Measurements from ENCODE around the gene MED26.

The MED26 gene

GRCh38 chr19:16585808-16586476, 42.1 kb downstream of the MED26 start:
- H3K36me3 ChIP-seq, result peaks cover 11% of the 10 kb centered on the region
- no peak overlapping the region for H3K4me3 ChIP-seq (ENCODE audit: low read depth in 1 of 2, low read length in 1 of 2)
- no peaks in the 10 kb centered on the region for H3K27me3 ChIP-seq
- TF ChIP-seq, protein P1, sequence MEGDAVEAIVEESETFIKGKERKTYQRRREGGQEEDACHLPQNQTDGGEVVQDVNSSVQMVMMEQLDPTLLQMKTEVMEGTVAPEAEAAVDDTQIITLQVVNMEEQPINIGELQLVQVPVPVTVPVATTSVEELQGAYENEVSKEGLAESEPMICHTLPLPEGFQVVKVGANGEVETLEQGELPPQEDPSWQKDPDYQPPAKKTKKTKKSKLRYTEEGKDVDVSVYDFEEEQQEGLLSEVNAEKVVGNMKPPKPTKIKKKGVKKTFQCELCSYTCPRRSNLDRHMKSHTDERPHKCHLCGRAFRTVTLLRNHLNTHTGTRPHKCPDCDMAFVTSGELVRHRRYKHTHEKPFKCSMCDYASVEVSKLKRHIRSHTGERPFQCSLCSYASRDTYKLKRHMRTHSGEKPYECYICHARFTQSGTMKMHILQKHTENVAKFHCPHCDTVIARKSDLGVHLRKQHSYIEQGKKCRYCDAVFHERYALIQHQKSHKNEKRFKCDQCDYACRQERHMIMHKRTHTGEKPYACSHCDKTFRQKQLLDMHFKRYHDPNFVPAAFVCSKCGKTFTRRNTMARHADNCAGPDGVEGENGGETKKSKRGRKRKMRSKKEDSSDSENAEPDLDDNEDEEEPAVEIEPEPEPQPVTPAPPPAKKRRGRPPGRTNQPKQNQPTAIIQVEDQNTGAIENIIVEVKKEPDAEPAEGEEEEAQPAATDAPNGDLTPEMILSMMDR (IDR thresholded peaks at IDR 0.05), result no peak
- peaks cover 67 to 76% of the 10 kb centered on the region in 2 experiments for H3K4me1 ChIP-seq (ENCODE audit: control insufficient read depth in 1 of 2, insufficient read depth in 1 of 2, low read depth in 1 of 2, low read length in 1 of 2)
- H3K9me3 ChIP-seq, result no peaks in the 10 kb centered on the region
- H3K27ac ChIP-seq, result peak overlapping the region; percentile 85

DNA sequence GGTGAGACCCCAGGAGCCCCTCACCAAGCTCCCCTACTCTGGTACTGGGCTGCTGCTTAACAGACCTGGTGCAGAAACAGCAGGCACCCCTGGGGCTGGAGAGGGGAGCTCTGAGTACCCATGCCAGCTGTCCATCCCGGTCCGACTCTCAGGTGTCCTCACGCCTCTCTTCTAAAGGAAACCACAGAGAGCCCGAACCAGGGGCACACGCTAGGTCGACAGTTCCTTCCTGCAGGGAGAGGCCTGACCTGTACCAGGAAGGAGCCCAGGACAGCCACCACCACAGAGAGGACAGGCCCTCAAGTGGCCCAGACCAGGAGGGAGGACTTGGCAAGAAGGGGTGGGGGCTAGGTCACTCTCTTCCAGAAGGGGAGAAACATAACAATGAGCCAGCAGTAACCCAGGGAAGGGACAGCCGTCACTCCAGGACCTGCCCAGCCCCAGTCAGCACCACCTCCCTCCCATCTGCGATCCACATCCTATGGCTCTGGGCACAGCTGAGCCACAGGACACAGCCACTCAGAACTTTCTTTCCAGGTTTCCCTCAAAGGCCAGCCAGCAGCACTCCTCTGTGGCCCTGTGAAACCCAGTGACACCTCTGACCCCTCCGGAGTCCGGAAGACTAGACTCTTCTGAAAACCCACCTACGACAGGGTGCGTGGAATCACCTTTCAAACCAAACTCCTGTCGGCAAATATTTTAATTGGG, 42.8 kb downstream of the MED26 start:
- TF ChIP-seq, protein P1 (IDR thresholded peaks at IDR 0.05), result no peak
- H3K4me1 ChIP-seq (ENCODE audit: control insufficient read depth in 1 of 2, insufficient read depth in 1 of 2, low read depth in 1 of 2, low read length in 1 of 2), result peaks cover 66 to 72% of the 10 kb centered on the region in 2 experiments
- H3K4me3 ChIP-seq (ENCODE audit: low read depth in 1 of 2, low read length in 1 of 2), result peak overlapping the region in 1 of 2 experiments; percentile 24
- H3K27ac ChIP-seq, result peak overlapping the region; percentile 85
- H3K36me3 ChIP-seq, result peaks cover 11% of the 10 kb centered on the region
- H3K27me3 ChIP-seq, result no peaks in the 10 kb centered on the region
- no peaks in the 10 kb centered on the region for H3K9me3 ChIP-seq

DNA sequence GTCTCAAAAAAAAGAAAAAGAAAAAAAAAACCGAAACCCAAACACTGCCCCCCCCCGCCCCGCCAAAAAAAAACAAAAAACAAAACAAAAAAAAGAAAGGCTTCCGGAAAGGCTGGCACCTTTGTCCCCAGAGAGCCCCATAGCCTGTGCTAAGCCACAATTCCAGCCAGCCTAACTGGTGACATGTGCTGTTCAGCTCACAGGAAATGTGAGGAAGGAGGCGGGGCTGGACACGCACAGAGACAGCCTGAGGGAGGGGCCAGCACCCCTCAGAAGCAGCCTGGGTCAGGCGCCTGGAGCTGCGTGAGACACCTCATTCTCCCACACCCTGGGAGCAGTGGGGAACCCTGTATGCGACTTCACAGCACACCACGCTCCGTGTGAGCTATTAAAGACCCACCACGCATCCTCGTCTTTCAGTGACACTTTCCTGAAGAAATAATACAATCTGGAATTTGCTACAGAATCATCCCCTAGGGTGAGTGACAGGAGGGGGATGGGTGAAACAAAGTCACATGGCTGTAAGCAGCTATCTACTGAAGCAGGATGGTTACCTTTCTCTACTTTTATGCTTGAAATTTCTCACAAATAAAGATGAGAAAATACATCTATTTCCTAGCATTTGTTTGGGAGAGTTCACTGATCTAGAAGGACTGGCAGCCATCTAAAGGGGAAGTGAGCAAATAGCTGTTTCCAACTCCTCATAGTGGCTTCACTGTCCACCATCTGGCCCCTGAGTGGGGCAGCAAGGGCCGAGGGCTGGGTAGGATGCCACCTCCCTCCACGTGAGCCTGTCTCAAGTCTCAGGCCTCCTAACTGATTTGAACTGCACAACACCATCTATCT, 43.5 kb downstream of the MED26 start:
- no peaks in the 10 kb centered on the region for H3K9me3 ChIP-seq
- TF ChIP-seq, protein P1 (IDR thresholded peaks at IDR 0.05), result no peak
- H3K4me1 ChIP-seq (ENCODE audit: control insufficient read depth in 1 of 2, insufficient read depth in 1 of 2, low read depth in 1 of 2, low read length in 1 of 2), result peaks cover 62 to 65% of the 10 kb centered on the region in 2 experiments
- no peaks in the 10 kb centered on the region for H3K27me3 ChIP-seq
- H3K4me3 ChIP-seq (ENCODE audit: low read depth in 1 of 2, low read length in 1 of 2), result peak overlapping the region in 1 of 2 experiments; percentile 24
- peak overlapping the region; percentile 85 for H3K27ac ChIP-seq
- peaks cover 11% of the 10 kb centered on the region for H3K36me3 ChIP-seq

- no peak overlapping the region for H3K4me3 ChIP-seq (ENCODE audit: low read depth in 1 of 2, low read length in 1 of 2)
- H3K27ac ChIP-seq, result no peak overlapping the region
- peaks cover 23% of the 10 kb centered on the region for H3K36me3 ChIP-seq
- H3K4me1 ChIP-seq (ENCODE audit: control insufficient read depth in 1 of 2, insufficient read depth in 1 of 2, low read depth in 1 of 2, low read length in 1 of 2), result peaks cover 46 to 48% of the 10 kb centered on the region in 2 experiments
- TF ChIP-seq, protein P1 (IDR thresholded peaks at IDR 0.05), result no peak
- H3K27me3 ChIP-seq, result no peaks in the 10 kb centered on the region
- no peaks in the 10 kb centered on the region for H3K9me3 ChIP-seq
Observed at GRCh38 chr19:16582486-16583261, 45.3 kb downstream of the MED26 start.

DNA sequence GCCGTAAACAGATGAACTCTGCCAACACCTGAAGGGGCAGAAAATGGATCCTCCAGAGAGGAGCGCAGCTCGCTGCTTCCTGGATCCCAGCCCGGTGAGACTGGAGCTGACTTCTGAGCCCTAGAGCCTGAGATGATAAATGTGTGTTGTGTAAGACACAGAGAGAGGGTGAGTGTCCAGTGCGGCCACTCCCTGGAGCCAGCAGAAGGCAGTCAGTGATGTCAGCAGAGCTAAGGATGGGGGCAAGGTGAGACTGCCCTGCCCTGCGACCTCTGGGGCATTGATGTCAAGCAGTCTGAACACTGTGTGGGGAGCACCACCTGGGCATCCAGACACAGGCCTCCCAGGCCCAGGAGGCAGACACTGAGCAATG, 46.0 kb downstream of the MED26 start:
- H3K4me1 ChIP-seq (ENCODE audit: control insufficient read depth in 1 of 2, insufficient read depth in 1 of 2, low read depth in 1 of 2, low read length in 1 of 2), result peaks cover 39 to 40% of the 10 kb centered on the region in 2 experiments
- no peaks in the 10 kb centered on the region for H3K9me3 ChIP-seq
- H3K27ac ChIP-seq, result no peak overlapping the region

More for the DNA sequence above, 46.0 kb downstream of the MED26 start:
- Histone ChIP-seq H3K27me3 (no peaks in the 10 kb centered on the region), H3K36me3 (peaks cover 30% of the 10 kb centered on the region), H3K4me3 (ENCODE audit: low read depth in 1 of 2, low read length in 1 of 2) (no peak overlapping the region)
- TF ChIP-seq, protein P1 (IDR thresholded peaks at IDR 0.05), result no peak

All from neutrophil (primary cell).